Posterior vena cava (tissue), 2 donors: ENCODE measurements around the gene SLC9A1. TPM values are rescaled to one million over a fixed set of nuclear protein-coding genes. Genes with fewer than 3 reads are reported as not detected.
A peak's percentile ranks its signal among the peaks of the same experiment; 100 is the strongest.

Experiments used
- DNase-seq: peaks from one replicate; pipeline ENCODE4 v3.0.0-alpha.2; 2020; ENCODE audit warnings: low spot score
- intact Hi-C, 2 donors: fragments of 100-400 bp; cut with DNase I; formaldehyde crosslinking; loops; one replicate each; pipeline versions ENCODE4 v1.14.1 to v1.14.2; 2022 to 2023
- total RNA-seq, 2 donors: library from RNA; stranded (reverse); fragmentation: NEBNext Ultra II Directional; extraction: Animal tissue kit (Norgen Biotek cat#: 25700); gene quantifications; one replicate each; pipeline ENCODE4 v1.2.1, GENCODE V29; 2021
- donor health status: DM: yes; HTN: yes; CAD: no.
- donor health status: DM: yes; HTN: yes; CAD: no.

The SLC9A1 gene
- total RNA-seq, 2 donors from 2014 or later = 19.0 to 25.3 TPM

- DNase-seq = no peak
- intact Hi-C loops = loop anchor here (2.0 to 10.0 kb wide), 3 partner anchors 54 to 104 kb away; no protein-coding TSS in a partner anchor
These were observed 56.3 kb downstream of the SLC9A1 start for GRCh38 chr1:27098431-27099134.

GRCh38 chr1:27097484-27097917 lies 57.4 kb downstream of the SLC9A1 start:
- intact Hi-C loops = loop anchor here (2.0 to 10.0 kb wide), 3 partner anchors 53 to 100 kb away; no protein-coding TSS in a partner anchor
- peak; percentile 92 for DNase-seq

GRCh38 chr1:27095576-27095975 lies 59.3 kb downstream of the SLC9A1 start:
- no peak for DNase-seq
- intact Hi-C loops = loop anchor here (5.0 to 10.0 kb wide), 2 partner anchors 51 to 98 kb away; no protein-coding TSS in a partner anchor

- intact Hi-C loops = loop anchor here in 1 of 2 donors (10.0 kb wide), 1 partner anchor 48 kb away; no protein-coding TSS in a partner anchor
- no peak for DNase-seq
These were observed 62.0 kb downstream of the SLC9A1 start for GRCh38 chr1:27092888-27093287.

- intact Hi-C loops = loop anchor here in 1 of 2 donors (10.0 kb wide), 1 partner anchor 46 kb away; no protein-coding TSS in a partner anchor
- DNase-seq = no peak
These were observed 64.0 kb downstream of the SLC9A1 start for GRCh38 chr1:27090911-27091310.

GRCh38 chr1:27087371-27088220 lies 67.3 kb downstream of the SLC9A1 start:
- DNase-seq = no peak
- intact Hi-C loops = no loop called here

GRCh38 chr1:27086628-27087027 lies 68.3 kb downstream of the SLC9A1 start:
- intact Hi-C loops = no loop called here
- no peak for DNase-seq

- DNase-seq = no peak
- intact Hi-C loops = no loop called here
These were observed 68.9 kb downstream of the SLC9A1 start for GRCh38 chr1:27086026-27086425.

- no peak for DNase-seq
- intact Hi-C loops = no loop called here
These were observed 70.8 kb downstream of the SLC9A1 start for GRCh38 chr1:27084107-27084506.

- DNase-seq = no peak
- intact Hi-C loops = no loop called here
These were observed 77.0 kb downstream of the SLC9A1 start for GRCh38 chr1:27077968-27078367.

- intact Hi-C loops = no loop called here
- no peak for DNase-seq
These were observed 78.1 kb downstream of the SLC9A1 start for GRCh38 chr1:27076803-27077202.

- intact Hi-C loops = no loop called here
- no peak for DNase-seq
These were observed 80.6 kb downstream of the SLC9A1 start for GRCh38 chr1:27074175-27074780.

GRCh38 chr1:27071049-27071416 lies 83.9 kb downstream of the SLC9A1 start:
- no peak for DNase-seq
- intact Hi-C loops = no loop called here

GRCh38 chr1:27070390-27071048 lies 84.4 kb downstream of the SLC9A1 start:
- intact Hi-C loops = no loop called here
- no peak for DNase-seq

GRCh38 chr1:27068922-27069321 lies 86.0 kb downstream of the SLC9A1 start:
- DNase-seq = no peak
- intact Hi-C loops = no loop called here

GRCh38 chr1:27065999-27066630 lies 88.8 kb downstream of the SLC9A1 start:
- intact Hi-C loops = no loop called here
- no peak for DNase-seq

- intact Hi-C loops = no loop called here
- DNase-seq = no peak
These were observed 94.0 kb downstream of the SLC9A1 start for GRCh38 chr1:27060891-27061290.

GRCh38 chr1:27058966-27059669 lies 95.8 kb downstream of the SLC9A1 start:
- DNase-seq = no peak
- intact Hi-C loops = no loop called here
